Nephron progenitor cell (in vitro differentiated cells): ENCODE results near the gene SUV39H1.

ENCODE experiments used
- DNase-seq: peaks from one replicate; pipeline ENCODE4 v3.0.0; 2021
- H3K27ac Mint-ChIP-seq: 2 replicates; pipeline ENCODE4 v1.8.0; 2021; ENCODE audit warnings: mild to moderate bottlenecking, moderate library complexity, mixed read lengths
- H3K27me3 Mint-ChIP-seq: 2 replicates; pipeline ENCODE4 v1.8.0; 2021; ENCODE audit warnings: mild to moderate bottlenecking, low read depth, mixed read lengths; ENCODE audit not compliant: poor library complexity
- H3K36me3 Mint-ChIP-seq: 2 replicates; pipeline ENCODE4 v1.8.0; 2021; ENCODE audit warnings: low read depth, mixed read lengths
- H3K4me1 Mint-ChIP-seq: 2 replicates; pipeline ENCODE4 v1.8.0; 2021; ENCODE audit warnings: mixed read lengths
- H3K4me3 Mint-ChIP-seq: 2 replicates; pipeline ENCODE4 v1.8.0; 2021; ENCODE audit warnings: mild to moderate bottlenecking, moderate library complexity, mixed read lengths
- H3K9me3 Mint-ChIP-seq: 2 replicates; pipeline ENCODE4 v1.8.0; 2021; ENCODE audit warnings: mild to moderate bottlenecking, moderate library complexity, mixed read lengths
- CTCF ChIP-seq: fragments of 200-600 bp; sonication (generic); IDR thresholded peaks from 2 replicates; pipeline ENCODE4 v1.5.0; 2021; ENCODE audit warnings: antibody characterized with exemption

SUV39H1 gene

GRCh38 chrX:48741834-48742233 is 45.3 kb downstream of the SUV39H1 start:
- H3K27me3 Mint-ChIP-seq, result peaks cover 7% of the 10 kb centered on the region
- H3K9me3 Mint-ChIP-seq, result peaks cover 60% of the 10 kb centered on the region
- TF ChIP-seq CTCF, result no peak
- H3K36me3 Mint-ChIP-seq, result no peaks in the 10 kb centered on the region
- no peak overlapping the region for H3K4me3 Mint-ChIP-seq
- H3K27ac Mint-ChIP-seq, result no peak overlapping the region
- DNase-seq, result no peak
- peaks cover 27% of the 10 kb centered on the region for H3K4me1 Mint-ChIP-seq

DNA sequence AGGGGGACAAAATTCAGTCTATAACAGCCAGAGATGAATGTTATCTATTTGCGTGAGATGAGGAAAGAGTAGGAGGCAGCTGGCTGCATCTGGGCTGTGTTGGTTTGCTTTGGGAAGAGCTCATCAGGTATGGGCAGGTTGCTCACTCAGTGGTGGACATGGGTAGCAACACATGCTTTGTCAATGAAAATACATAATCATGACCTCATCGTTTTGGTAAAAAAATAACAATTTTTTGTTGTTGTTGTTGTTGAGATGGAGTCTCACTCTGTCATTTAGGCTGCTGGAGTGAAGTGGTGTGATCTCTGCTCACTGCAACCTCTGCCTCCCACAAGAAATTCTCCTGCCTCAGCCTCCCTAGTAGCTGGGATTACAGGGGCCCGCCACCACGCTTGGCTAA is 48.7 kb downstream of the SUV39H1 start:
- no peak for DNase-seq
- Mint-ChIP-seq H3K4me1 (peaks cover 22% of the 10 kb centered on the region), H3K27ac (no peak overlapping the region), H3K27me3 (peaks cover 7% of the 10 kb centered on the region), H3K9me3 (peaks cover 58% of the 10 kb centered on the region), H3K36me3 (no peaks in the 10 kb centered on the region), H3K4me3 (no peak overlapping the region)
- no peak for TF ChIP-seq CTCF

DNA sequence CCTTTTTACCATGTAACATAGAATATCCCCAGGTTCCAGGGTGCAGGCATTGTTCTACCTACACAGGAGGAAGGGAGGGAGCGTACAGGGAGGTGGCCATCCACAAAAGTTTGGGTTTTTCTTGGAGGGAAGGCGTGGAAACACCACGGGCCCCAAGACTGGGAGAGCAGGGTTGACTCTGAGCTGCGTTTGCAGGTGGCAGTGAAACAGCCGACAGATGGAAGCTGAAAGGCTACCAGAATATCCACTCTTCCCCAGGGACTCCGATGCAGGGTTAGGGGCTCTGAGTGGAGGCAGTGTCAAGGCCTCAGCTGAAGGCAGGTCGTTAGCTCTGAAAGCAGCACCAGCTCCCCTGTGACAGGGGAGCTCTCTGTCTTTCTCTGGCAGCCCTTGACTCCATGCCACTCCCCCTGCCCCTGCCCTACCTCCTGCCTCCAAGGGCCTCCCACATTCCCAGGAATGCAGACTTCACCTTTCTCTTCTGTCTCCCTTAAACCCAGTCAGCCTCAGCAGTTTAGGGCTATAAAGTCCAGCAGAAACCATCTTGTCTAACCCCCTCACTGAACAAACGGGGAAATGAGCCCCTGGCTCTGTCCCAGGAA is 51.0 kb downstream of the SUV39H1 start:
- Mint-ChIP-seq H3K27ac (peak overlapping the region; percentile 74), H3K9me3 (peaks cover 46% of the 10 kb centered on the region), H3K4me1 (peaks cover 22% of the 10 kb centered on the region), H3K36me3 (no peaks in the 10 kb centered on the region), H3K4me3 (no peak overlapping the region), H3K27me3 (peaks cover 10% of the 10 kb centered on the region)
- TF ChIP-seq CTCF, result no peak
- peak; percentile 11 for DNase-seq

- H3K36me3 Mint-ChIP-seq, result no peaks in the 10 kb centered on the region
- H3K4me1 Mint-ChIP-seq, result peaks cover 22% of the 10 kb centered on the region
- peaks cover 18% of the 10 kb centered on the region for H3K27me3 Mint-ChIP-seq
- H3K4me3 Mint-ChIP-seq, result no peak overlapping the region
- H3K27ac Mint-ChIP-seq, result no peak overlapping the region
- DNase-seq, result no peak
- peaks cover 45% of the 10 kb centered on the region for H3K9me3 Mint-ChIP-seq
- no peak for TF ChIP-seq CTCF
Observed at GRCh38 chrX:48749182-48749581, 52.6 kb downstream of the SUV39H1 start.

- Mint-ChIP-seq H3K27me3 (peaks cover 11% of the 10 kb centered on the region), H3K9me3 (peaks cover 50% of the 10 kb centered on the region), H3K27ac (no peak overlapping the region), H3K4me3 (no peak overlapping the region), H3K36me3 (no peaks in the 10 kb centered on the region), H3K4me1 (peaks cover 14% of the 10 kb centered on the region)
- DNase-seq, result no peak
- TF ChIP-seq CTCF, result no peak
Observed at GRCh38 chrX:48751343-48751742, 54.8 kb downstream of the SUV39H1 start.

DNA sequence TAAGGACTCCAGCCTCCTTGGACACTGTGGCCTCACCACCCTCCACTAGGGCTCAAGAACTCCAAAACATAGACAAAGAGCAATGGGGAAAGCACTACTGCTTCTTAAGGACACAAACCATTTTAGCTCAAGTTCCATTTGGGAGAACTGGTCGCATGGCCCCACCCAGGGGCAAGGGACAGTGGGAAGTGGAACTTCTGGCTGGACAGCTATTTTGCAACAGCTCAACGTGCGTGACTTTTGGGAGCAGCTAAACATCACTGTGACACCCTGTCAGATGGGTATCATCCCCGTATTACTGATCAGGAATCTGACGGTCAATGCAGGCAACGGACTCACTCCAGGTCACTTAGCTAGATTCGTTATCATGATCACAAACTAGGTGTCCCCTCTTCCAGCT is 56.0 kb downstream of the SUV39H1 start:
- H3K9me3 Mint-ChIP-seq, result peaks cover 48% of the 10 kb centered on the region
- H3K4me1 Mint-ChIP-seq, result peaks cover 5% of the 10 kb centered on the region
- H3K27me3 Mint-ChIP-seq, result peaks cover 11% of the 10 kb centered on the region
- no peak for TF ChIP-seq CTCF
- DNase-seq, result no peak
- no peak overlapping the region for H3K4me3 Mint-ChIP-seq
- H3K36me3 Mint-ChIP-seq, result no peaks in the 10 kb centered on the region
- H3K27ac Mint-ChIP-seq, result no peak overlapping the region
